ENCODE measurements around the gene MARK2.
"Not testable (repeated sequence)": the region's sequence is repeated elsewhere in the genome, so short reads cannot be mapped to it uniquely, and the experiment has no call there.

MARK2 gene

DNA sequence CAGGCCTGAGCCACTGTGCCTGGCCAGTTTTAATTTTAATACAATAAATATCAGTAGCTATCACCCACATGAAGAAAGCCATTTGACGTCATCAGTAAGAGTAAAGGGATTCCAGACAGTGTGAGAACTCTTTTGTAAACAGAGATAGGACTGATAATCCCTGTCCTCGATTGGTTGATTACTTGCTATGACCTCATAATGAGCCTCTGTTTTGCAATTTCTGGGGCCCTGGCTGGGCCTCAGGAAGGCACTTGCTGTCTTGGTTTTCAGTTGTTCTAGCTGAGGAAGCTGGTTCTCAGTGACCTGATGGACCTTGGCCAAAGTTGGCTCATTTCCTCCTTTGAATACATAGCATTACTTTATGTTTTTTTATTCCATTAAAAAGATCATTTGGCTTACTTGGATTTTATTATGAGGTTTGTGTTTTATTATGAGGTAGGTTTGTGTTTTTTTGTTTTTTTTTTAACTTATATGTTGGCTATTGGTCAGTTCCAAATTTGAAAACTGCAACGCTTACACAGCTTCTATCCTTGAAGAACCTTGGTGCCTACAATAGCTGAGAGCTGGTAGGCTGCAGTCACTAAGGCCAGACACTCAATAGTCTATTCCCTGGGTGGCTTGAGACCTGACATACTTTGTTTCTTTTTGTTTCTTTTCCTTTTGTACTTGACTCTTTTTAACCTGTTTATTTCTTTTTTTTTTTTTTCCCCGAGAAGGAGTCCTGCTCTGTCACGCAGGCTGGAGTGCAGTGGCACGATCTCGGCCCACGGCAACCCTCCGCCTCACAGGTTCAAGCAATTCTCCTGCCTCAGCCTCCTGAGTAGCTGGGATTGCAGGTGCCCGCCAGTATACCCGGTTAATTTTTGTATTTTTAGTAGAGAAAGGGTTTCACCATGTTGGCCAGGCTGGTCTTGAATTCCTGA lies 20.0 kb downstream of the MARK2 start:
- DNase-seq: no peak

GRCh38 chr11:63862923-63863322 lies 24.0 kb downstream of the MARK2 start:
- DNase-seq: peak in 1 of 5 experiments; percentile 40

GRCh38 chr11:63863620-63864019 lies 24.7 kb downstream of the MARK2 start:
- not testable (repeated sequence) for DNase-seq

DNA sequence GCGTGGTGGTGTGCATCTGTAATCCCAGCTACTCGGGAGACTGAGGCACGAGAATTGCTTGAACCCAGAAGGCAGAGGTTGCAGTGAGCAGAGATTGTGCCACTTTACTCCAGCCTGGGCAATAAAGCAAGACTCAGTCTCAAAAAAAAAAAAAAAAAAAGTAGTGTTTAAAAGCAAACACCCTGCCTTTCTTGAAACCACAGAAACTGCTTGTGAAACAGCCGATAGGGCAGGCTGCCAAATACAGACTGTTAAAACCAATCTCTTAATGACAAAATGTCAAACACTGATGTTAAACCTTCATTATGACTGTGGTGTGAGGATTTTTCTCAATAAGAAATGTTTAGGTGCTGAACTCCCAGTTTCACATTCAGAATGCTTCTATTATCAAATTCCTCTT lies 27.3 kb downstream of the MARK2 start:
- DNase-seq: peak in 4 of 5 experiments; percentile 43 to 96 (median 68)

DNA sequence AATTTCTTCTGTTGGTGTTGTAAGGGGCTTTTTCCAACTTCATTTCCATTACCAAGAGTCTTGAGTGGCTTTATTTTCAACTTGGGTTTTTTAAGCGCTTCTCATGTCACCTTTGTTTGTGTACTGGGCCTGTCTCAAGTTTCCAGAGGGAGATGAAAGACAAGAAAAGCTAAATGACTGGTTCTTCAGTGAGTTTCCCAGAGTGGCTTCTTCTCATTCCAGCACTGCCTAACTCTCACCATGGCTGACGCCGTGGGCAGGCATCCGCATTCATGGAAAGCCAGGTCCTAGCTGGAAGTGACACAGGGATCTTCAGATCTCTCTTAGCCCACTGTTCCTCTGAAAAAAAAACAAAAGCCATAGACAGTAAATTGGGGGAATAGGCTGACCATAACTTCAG lies 28.6 kb downstream of the MARK2 start:
- no peak for DNase-seq

DNA sequence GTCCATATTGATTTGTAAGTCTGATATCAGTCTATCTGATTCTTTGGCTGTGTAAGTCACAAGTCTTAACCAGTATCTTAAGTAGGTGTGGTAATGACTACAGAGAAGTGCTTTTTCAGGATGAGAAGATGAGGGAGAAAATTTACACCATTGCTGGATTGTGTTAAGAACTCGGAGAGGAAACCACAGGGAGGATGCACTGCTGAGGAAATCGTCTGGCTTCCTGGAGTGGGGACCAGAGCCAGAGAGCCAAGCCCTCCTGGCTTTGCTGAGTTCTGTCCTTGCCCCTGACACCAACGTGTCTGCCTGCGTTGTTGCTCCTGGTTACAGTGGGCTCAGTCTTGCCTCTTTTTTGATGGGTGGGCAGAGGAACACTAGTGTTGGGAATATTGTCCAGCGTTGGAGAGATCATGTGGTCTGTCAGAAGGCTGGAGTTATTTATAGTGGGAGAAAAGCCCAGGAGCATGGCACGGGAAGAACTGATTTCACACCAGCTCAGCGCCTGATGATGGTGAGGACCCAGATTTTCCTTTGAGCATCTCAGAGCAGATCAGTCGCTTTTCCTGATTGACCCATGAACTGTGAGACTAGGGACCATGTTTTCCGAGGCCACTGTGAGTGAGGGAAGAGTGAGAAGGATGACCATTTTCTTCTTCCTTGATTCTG lies 29.6 kb downstream of the MARK2 start:
- no peak for DNase-seq

GRCh38 chr11:63869171-63869591 lies 30.3 kb downstream of the MARK2 start:
- no peak for DNase-seq

GRCh38 chr11:63869683-63870082 lies 30.8 kb downstream of the MARK2 start:
- peak in 3 of 5 experiments; percentile 25 to 84 (median 65) for DNase-seq

DNA sequence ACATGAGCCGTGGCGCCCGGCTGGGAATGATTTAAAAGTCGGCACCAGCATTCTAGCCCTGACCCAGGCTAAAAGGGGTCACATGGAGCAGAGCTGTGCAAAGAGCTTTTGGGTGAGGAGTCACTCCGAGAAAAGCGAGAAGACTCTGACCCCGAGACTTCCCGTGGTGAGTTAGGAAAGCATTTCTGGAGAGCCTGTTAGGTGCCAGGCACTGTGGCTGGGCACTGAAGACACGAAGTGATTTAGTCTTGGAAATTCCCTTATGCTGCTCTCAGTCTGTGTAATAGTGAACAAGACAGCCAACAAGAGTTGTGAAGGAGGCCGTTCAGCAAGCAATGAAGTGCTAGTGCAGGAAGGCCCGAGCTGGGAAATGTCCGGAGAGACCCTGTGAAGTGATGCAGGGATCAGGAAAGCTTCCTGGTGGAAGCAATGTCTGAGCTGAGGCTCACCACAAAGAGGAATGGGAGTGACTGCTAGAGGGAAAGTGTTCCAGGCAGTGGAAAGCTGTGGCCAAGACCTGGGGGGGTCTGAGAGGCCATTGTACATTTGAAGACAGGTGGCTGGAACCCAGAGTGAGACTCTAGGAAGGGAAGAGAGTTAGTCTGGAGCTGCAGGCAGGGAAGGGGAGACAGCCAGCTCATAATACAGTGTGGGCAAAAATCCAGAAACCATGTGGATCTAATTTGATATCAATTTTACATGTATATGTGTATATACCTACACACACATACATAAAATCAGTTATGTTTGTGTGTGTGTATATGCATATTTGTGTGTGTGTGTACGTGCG lies 31.6 kb downstream of the MARK2 start:
- no peak for DNase-seq

DNA sequence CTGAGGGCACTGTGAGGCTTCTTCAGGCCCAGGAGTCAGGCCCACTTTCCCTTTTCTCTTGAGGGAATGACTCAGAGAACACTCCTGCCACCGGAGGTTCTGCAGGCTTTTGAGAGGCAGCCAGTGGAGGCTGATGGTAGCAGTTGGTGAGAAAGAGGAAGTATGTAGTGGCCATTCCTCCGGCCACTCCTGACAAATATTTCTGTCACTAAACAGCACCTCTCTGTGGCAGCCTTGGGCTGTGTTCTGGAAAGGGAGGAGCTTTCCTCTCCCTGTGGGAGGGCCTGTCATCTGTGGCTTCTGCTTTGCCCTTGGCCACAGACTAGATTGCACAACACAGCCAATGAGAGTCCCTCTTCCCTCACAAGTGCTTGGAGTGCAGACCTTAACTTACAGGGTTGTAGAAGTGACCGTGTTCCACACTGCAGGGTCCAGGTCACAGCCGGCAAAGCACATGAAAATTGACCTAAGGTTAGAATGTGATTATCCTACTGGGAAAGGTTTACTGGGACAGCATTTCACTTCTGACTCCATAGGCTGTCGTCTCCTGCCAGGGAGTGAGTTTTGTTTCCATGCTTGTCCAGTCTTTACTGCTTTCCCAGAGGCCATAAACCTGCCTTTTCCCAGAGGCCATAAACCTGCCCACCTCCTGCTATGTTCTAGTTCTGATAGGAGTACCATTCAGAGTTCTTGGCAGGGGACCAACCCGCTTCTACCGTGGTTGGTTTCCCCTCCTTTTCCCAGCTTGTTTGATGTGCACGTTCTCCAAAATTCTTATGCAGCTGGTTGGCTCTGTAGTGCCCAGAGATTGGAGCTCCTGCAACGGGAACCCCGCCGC lies 33.3 kb downstream of the MARK2 start:
- peak in 3 of 5 experiments; percentile 3 to 72 (median 45) for DNase-seq

GRCh38 chr11:63872800-63873197 lies 33.9 kb downstream of the MARK2 start:
- DNase-seq: no peak

- no peak for DNase-seq
These were observed 34.4 kb downstream of the MARK2 start for GRCh38 chr11:63873311-63873710.

GRCh38 chr11:63874511-63874910 lies 35.6 kb downstream of the MARK2 start:
- no peak for DNase-seq

DNA sequence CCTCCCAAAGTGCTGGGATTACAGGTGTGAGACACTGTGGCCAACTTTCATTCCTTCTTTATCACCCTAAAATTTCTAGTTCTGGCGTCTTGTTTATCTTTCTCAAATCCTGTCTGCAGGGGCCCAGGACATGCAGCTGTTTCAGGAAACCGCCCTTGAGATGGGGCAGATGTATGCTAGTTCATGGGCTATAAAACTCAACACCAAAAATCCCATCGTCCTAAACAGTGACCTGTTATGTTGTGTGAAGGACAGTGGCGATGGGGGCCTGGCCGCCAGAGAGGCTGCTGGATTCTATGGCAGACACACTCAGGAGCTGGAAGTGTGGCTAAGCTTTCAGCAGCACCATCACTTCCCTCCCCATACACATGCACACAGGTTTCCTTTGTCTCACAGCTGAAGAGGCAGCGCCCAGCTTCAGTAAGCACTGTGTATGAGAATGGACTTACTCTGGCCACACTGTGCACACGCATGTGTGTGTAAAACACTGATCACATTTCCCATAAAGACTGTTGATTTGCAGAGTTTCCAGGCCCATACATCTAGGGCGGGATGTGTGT lies 36.7 kb downstream of the MARK2 start:
- no peak for DNase-seq

GRCh38 chr11:63876616-63877015 lies 37.7 kb downstream of the MARK2 start:
- DNase-seq: no peak

- no peak for DNase-seq
These were observed 38.8 kb downstream of the MARK2 start for GRCh38 chr11:63877658-63878241.

- no peak for DNase-seq
These were observed 40.9 kb downstream of the MARK2 start for GRCh38 chr11:63879598-63880402.

DNA sequence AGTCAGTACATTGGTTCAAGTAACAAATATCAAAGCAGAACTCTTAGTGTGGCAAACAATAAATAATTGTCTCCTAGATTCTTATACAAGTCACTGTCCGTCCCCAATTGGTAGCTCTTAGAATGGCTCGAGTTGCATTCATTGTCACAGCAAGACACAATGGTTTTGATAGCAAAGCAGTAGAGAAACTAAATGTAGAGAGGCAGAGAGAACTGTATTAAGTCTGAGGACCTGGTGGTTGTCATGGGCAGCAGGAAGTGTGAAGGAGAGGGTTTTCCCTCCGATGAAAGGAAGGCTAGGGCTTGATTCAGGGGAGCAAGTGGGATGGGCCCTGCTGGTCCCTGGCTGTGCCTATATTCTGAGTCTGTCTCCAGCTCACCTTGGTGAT lies 41.5 kb downstream of the MARK2 start:
- DNase-seq: no peak

GRCh38 chr11:63882555-63883242 lies 43.8 kb downstream of the MARK2 start:
- DNase-seq: peak in 1 of 5 experiments; percentile 13

DNA sequence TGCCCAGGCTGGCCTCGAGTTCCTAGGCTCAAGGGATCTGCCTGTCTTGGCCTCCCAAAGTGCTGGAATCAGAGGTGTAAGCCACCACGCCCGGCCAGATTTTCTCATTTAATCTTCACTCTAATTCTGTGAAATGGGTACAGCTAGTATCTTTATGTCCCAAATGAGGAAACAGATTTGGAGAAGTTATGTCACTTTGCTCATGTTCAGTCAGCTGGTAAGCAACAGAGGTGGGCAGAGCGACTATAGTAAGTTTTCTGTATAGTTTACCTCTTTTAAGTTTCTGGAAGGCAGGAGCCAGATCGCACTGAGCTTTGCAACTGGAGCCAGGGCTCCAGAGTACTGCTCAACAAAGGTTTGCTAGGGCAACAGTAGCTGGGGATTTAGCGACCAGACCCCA lies 44.9 kb downstream of the MARK2 start:
- no peak for DNase-seq
